Measurements from ENCODE around the gene SOHLH1. TPM values are rescaled to one million over a fixed set of nuclear protein-coding genes. Genes with fewer than 3 reads are reported as not detected.

Gene SOHLH1
- total and polyA plus RNA-seq, 2 experiments from 2014 or later = not detected

DNA sequence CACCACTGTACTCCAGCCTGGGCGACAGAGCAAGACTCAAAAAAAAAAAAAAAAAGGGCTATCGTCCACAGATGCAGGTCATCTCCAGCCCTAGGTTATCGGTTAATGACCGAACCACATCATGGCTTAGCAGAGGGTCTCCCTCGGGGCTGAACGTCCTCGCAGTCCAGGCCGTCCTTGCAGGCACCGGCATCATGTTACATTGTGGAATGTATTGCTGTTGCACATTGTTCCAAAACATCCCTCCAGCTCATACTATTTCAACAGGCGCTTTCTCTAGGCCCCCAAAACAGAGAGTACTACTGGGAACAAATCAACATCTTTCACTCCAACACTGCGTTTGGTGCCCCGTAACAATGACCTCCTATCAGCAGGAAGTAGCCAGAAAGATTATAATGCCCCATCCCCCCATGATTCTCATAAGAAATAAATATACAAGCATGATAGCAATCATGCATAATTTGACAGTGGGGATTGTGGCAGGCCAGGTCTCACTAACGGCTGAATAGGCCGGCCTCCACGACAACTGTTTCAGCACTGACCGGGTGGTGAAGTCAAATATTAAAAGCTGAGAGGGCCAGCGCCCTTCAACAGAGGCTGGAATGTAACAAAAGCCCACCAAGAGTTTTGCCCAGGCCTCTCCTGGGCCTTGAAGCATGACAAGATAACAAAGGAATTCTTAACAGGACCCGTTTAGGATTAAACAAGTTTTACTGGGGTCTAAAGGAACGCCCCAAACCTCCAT, 37.3 kb downstream of the SOHLH1 start:
- no peaks in the 10 kb centered on the region for H3K9me3 ChIP-seq (ENCODE audit: low read depth)
- no peaks in the 10 kb centered on the region for H3K36me3 ChIP-seq
- DNase-seq (ENCODE audit: low read depth in 1 of 2, low spot score in 1 of 2) = peak; percentile 9 to 15
- H3K4me1 ChIP-seq (ENCODE audit: low read depth) = peaks cover 8% of the 10 kb centered on the region
- no peak overlapping the region for H3K27ac ChIP-seq
- no peak overlapping the region for H3K4me3 ChIP-seq
- no peaks in the 10 kb centered on the region for H3K27me3 ChIP-seq
- TF ChIP-seq, protein P1, sequence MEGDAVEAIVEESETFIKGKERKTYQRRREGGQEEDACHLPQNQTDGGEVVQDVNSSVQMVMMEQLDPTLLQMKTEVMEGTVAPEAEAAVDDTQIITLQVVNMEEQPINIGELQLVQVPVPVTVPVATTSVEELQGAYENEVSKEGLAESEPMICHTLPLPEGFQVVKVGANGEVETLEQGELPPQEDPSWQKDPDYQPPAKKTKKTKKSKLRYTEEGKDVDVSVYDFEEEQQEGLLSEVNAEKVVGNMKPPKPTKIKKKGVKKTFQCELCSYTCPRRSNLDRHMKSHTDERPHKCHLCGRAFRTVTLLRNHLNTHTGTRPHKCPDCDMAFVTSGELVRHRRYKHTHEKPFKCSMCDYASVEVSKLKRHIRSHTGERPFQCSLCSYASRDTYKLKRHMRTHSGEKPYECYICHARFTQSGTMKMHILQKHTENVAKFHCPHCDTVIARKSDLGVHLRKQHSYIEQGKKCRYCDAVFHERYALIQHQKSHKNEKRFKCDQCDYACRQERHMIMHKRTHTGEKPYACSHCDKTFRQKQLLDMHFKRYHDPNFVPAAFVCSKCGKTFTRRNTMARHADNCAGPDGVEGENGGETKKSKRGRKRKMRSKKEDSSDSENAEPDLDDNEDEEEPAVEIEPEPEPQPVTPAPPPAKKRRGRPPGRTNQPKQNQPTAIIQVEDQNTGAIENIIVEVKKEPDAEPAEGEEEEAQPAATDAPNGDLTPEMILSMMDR (IDR thresholded peaks at IDR 0.05; ENCODE audit: low read depth, low read length) = no peak

DNA sequence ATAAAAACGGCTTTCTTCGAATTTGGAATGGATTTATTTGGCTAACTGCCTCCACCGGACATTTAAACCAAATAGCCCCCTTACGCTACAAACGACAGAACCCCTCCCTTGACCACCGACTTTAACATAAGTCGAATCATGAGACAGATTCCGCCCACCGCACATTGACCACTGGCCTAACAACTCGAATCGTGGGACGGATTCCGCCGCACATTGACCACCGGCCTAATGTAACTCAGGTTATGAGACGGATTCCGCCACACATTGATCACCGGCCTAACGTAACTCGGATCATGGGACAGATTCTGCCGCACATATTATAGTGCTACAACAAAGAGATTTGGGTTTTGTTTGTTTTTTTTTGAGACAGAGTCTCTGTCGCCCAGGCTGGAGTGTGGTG, 38.9 kb downstream of the SOHLH1 start:
- Histone ChIP-seq H3K4me1 (ENCODE audit: low read depth) (peaks cover 8% of the 10 kb centered on the region), H3K36me3 (no peaks in the 10 kb centered on the region), H3K27ac (no peak overlapping the region), H3K9me3 (ENCODE audit: low read depth) (no peaks in the 10 kb centered on the region), H3K27me3 (no peaks in the 10 kb centered on the region), H3K4me3 (no peak overlapping the region)
- TF ChIP-seq, protein P1 (IDR thresholded peaks at IDR 0.05; ENCODE audit: low read depth, low read length) = no peak
- no peak for DNase-seq (ENCODE audit: low read depth in 1 of 2, low spot score in 1 of 2)

DNA sequence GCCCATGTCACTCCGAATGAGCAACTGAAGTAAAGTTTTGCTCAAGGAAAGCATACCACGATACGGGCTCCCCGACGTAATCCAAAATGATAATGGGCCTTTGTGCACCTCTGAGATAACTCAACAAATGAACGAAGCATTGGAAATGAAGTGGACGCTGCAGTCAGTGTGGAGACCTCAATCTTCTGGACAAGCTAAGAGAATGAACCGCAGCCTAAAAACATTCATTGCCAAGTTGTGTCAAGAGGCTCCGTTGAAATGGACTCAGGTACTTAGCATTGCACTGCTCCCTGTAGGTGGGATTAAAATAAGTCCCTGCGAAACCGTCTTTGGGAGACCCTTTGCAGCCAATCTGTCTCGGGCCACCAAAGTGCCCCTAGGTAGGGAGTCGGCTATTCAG, 40.0 kb downstream of the SOHLH1 start:
- Histone ChIP-seq H3K9me3 (ENCODE audit: low read depth) (no peaks in the 10 kb centered on the region), H3K4me3 (no peak overlapping the region), H3K4me1 (ENCODE audit: low read depth) (peaks cover 8% of the 10 kb centered on the region), H3K36me3 (no peaks in the 10 kb centered on the region), H3K27ac (no peak overlapping the region), H3K27me3 (no peaks in the 10 kb centered on the region)
- TF ChIP-seq, protein P1 (IDR thresholded peaks at IDR 0.05; ENCODE audit: low read depth, low read length) = no peak
- DNase-seq (ENCODE audit: low read depth in 1 of 2, low spot score in 1 of 2) = no peak

DNA sequence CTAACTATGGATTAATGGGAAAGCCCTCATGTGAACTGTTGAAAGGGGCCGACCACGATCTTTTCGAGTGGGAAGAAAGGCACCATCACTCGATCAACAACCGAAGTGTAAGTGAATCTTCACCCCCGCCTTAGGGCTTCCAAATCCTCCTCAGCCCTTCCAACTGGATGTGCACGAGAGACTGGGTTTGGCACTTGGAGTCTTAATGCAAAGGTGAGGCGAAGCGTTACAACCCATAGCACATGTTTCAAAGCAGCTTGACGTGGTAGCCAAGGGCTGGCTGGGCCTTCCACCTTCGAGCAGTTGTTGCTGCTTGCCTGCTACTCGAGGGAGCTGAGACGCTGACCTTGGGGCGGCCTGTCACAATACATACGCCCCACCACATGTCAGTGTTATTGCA, 41.9 kb downstream of the SOHLH1 start:
- H3K4me3 ChIP-seq = no peak overlapping the region
- TF ChIP-seq, protein P1 (IDR thresholded peaks at IDR 0.05; ENCODE audit: low read depth, low read length) = no peak
- H3K36me3 ChIP-seq = no peaks in the 10 kb centered on the region
- peaks cover 6% of the 10 kb centered on the region for H3K4me1 ChIP-seq (ENCODE audit: low read depth)
- no peaks in the 10 kb centered on the region for H3K9me3 ChIP-seq (ENCODE audit: low read depth)
- no peak overlapping the region for H3K27ac ChIP-seq
- no peaks in the 10 kb centered on the region for H3K27me3 ChIP-seq
- no peak for DNase-seq (ENCODE audit: low read depth in 1 of 2, low spot score in 1 of 2)

DNA sequence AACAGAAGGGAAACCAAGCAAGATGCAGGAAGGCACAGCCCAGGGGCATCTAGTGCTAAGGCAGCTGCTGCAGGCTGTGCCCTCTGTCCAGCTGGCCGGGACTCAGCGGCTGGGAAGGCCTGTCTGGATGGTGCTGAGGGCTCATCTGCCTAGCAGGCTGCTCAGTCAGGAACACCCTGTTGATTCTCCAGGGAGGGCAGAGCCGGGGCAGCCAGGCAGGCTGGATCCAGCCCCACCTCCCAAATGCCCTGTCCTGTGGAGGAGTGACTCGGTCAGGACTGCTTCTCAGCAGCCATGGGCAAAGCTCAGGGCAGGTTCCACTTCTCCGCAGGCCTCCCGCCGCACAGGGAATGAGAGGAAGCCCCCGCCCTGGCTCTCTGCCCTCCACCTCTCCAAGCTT, 44.0 kb downstream of the SOHLH1 start:
- Histone ChIP-seq H3K4me1 (ENCODE audit: low read depth) (no peaks in the 10 kb centered on the region), H3K9me3 (ENCODE audit: low read depth) (no peaks in the 10 kb centered on the region), H3K27ac (no peak overlapping the region), H3K4me3 (no peak overlapping the region), H3K27me3 (no peaks in the 10 kb centered on the region), H3K36me3 (no peaks in the 10 kb centered on the region)
- DNase-seq (ENCODE audit: low read depth in 1 of 2, low spot score in 1 of 2) = no peak
- TF ChIP-seq, protein P1 (IDR thresholded peaks at IDR 0.05; ENCODE audit: low read depth, low read length) = no peak

Data from cardiac muscle cell (in vitro differentiated cells and primary cell).